Islet of Langerhans (tissue), 1 donor: ENCODE measurements around the gene CYP46A1.

Experiments
- FAIRE-seq: peaks from one replicate; lab custom pipeline; 2011; peaks lifted over from hg19 to GRCh38; lab: Jason Lieb, UNC

The CYP46A1 gene

DNA sequence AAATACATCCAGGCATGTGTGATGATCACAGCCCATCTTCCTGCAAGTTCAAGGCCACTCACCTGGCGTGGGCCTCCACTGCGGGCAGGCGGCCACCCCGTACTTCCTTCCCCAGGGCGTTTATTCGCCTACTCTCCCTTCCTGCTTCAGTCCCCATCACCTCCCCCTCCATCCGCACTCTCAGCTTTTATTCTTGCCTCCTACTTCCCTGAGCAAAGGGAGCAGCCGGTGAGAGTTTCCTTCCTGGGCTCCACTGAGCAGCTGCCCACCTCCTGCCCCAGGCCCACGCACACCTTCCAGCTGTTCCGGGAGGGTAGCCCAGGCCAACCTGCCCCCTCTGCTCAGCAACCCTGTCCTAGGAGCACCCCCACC lies 4.1 kb downstream of the CYP46A1 start:
- no peak for FAIRE-seq

DNA sequence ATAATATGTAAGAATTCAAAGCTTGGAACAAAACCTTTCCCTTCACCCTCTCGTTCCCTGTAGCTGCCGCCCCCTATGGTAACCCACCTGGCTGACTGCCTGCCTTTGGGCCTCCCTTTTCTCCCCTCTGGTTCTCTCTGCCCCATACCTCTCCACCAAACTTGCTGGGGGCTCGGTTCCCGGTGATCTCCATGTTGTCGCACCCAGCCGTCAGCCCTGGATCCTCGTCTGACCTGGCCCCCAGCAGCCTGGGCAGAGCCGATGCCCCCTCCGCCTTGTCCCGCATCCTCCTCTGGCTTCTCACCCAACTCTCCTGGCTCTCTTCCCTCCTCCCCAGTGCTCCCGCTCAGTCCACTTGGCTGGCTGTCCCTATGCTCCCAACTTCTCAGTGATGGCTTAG lies 4.5 kb downstream of the CYP46A1 start:
- no peak for FAIRE-seq

DNA sequence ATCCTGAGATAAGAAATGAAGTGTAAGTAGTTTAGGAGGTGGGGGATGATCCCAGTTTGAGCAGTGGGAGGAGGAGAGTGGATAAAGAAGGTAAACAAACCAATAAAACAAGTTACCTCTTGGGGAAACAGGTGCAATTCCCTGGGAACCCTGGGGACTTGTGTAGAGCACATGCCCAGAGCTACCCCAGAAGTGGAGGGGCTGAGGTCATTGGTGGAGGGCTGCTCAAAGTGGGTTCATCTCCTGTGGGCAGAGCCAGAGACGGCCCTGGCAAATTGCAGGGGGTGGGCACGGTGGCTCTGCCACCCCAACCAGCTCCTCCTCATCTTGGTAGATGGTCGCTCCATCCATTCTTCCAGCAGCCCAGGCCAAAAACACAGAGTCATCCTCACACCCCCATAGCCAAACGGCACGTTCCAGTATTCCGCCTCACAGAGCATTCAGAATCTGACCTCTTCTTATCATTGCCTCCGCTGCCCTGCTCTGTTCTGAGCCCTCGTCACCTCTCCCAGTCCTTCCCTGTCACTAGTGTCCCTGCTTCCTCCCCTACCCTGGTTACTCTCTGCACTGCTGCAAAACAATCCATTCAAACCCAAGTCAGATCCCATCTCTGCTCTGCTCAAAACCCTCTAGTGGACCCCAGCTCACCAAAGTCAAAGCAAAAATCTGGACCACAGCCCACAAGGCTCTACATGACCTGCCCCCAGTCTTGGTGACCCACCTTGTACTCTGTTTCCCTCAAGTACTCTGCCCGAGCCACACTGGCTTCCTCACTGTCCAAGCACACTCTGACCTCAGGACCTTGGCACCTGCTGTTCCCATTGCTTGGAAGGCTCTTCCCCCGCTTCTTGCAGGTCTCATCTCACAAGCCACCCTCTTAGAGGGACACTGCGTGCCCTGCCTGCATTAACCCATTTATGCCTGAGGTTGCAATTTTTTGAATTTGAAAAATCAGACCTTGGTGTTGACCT lies 5.5 kb downstream of the CYP46A1 start:
- no peak for FAIRE-seq

DNA sequence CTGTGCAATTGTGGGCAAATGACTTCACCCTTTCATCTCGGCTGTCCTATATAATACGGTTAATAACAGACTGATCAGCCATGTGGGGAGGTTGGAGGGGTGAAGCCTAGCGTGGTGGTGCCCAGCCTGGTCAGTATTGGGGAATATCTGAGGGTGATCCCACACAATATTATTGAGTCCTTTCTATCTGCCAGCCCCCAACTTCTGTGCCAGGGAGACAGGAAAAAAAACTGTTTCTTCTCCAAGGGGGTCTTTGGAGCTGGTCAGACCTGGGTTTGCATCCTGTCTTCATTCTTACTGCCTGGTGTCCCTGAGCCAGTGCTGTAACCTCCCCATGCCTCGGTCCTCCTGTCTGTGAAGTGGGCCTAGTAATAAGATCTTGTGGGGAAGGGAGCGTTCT lies 6.5 kb downstream of the CYP46A1 start:
- FAIRE-seq = no peak

DNA sequence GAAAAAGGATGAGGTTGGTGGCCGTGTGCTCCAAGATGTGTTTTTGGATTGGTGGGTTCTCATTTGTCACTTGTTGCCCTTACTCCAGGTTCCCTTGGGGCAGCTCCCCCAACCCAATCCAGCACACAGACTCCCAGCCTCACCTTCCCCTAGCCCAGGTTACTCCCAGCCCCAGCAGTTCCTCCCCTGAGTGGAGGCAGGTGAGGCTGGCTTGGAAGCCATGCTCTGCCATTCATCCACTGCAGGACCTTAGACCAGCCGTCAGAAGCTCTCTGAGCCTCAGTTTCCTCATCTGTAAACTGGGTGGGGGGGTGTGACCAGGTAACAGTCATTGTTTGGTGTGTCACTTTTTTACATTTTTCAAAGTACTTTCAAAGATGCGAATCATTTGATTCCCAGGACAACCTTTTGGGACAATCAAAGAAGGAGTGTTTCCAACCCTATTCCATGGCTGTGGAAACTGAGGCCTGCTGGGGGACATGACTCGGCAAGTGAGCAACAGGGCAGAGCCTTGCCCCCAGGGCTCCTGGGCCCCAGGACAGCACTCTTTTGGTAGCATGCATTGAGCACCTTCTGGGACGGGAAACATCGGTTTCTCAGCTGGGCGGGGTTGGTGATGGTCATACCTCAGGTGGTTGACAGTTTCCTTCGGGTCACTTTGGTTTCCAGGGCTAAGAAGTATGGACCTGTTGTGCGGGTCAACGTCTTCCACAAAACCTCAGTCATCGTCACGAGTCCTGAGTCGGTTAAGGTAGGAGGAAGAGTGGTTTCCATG lies 7.2 kb downstream of the CYP46A1 start:
- no peak for FAIRE-seq

DNA sequence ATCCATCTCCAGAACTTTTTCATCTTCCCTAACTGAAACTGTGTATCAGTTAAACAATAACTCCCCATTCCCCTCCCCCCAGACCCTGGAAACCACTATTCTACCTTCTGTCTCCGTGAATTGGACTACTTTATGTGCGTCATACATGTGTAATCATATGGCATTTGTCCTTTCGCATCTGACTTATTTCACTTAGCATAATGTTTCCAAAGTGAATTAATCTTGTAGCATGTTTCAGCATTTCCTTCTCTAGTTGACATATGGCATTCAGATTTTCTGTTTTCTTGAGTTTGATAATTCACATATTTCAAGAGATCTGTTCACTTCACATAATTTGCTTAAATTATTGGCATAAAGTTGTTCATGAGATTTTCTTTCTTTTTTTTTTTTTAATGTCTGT lies 9.8 kb downstream of the CYP46A1 start:
- no peak for FAIRE-seq

DNA sequence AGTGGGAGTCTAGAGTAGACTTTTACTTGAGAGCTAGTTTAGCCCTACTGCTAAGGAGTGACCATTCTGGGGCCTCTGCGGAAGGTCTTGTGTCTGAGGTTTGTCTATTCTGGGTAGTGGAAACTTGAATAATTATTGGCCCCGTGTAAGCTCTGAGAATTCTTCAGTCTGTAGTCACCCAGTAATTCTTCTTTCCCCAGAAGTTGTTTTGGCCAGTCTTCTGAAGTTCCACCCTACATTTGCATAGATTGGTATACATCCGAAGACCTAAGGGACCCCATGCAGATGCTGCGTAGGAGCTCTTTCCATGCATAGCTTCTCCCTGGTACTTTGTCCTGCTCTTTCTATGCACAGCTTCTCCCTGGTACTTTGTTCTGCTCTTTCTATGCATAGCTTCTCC lies 12.8 kb downstream of the CYP46A1 start:
- no peak for FAIRE-seq

DNA sequence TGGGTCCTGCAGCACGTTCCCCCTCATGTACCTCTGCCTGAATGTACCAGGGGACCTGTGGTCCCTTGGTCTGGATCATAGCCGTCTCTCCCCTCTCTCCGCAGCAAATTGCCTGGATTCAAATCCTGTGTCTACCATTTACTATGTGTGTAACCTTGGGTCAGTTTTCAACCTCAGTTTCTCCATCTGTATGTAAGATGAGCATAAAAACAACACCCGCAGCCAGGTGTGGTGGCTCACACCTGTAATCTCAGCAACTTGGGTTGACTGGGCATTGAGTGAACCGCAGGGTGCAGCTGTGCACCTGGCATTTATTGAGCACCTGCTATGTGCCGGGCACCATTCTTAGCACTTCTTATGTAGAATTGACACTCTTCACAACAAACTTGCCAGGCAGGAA lies 14.1 kb downstream of the CYP46A1 start:
- FAIRE-seq = no peak

DNA sequence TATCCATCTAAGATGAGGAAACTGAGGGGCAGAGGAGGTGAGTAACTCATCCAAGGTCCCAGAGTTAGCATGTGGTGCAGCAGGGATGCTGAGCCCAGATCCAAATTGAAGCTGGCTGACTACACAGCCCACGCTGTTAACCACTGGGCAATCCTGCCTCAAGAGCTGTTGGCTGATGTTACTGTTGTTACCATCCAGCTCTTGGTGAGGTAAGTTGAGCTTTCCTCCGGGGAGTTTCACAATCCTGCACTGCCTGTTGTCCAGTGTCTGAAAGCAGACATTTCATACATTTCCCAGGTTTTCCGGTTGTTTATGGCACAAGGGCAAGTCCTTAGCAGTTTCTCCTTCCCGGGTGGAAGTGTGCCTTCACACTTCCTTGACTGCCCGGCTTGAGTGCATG lies 14.5 kb downstream of the CYP46A1 start:
- no peak for FAIRE-seq

DNA sequence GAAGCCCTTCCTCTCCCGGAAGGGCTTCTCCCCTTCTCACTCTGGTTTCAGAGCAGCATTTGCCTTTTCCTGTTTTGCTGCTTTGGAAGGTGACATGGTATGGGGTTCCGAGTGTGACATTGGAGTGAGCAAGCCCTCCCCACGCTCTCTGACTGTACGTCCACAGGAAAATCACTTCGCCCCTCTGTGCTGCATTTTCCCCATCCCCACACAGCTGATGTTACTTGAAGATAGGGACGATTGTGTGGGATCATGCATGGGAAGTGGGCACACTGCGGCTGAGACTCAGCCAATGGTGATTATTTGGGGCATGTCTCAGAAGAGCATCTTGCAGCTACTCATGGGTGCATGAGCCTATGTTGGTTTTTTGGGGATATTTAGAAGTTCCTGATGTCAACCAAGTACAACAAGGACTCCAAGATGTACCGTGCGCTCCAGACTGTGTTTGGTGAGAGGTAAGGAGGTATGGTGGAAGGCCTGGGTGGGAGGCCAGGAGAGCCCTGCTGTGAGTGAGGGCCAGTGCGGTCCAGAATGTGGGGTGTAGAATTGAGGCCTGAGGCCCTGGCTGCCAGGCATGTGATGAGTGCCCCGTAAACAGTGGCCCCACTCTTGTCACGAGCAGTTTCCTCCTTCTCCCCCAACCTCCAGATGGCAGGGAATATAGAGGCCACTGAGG lies 15.1 kb downstream of the CYP46A1 start:
- no peak for FAIRE-seq

DNA sequence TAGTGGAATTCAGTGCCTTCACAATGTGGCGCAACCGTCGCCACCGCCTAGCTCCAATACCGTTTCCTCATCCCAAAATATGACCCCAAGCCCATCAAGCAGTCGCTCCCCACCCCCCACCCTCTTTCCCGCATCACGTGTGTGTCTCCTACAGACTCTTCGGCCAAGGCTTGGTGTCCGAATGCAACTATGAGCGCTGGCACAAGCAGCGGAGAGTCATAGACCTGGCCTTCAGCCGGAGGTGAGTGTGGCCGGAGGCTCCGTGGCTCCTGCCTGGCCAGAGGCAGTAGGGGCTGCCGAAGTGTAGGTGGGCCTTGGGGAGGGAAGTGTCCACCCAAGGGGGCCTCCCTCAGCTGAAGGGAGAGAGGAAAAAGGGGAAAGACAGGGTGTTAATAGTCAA lies 15.8 kb downstream of the CYP46A1 start:
- no peak for FAIRE-seq

DNA sequence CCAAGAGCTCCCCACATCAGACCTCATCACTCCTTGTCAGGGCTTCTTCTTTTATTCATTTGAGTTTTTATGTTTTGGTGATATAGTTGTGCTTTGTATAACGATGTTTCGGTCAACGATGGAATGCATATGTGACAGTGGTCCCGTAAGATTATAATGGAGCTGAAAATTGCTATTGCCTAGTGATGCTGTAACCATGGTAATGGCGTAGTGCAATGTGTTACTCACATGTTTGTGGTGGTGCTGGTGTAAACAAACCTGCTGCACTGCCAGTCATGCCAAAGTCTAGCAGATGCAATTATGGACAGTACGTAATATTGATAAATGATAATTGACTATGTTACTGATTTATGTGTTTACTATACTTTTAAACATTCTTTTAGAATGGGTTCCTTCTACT lies 16.3 kb downstream of the CYP46A1 start:
- no peak for FAIRE-seq

DNA sequence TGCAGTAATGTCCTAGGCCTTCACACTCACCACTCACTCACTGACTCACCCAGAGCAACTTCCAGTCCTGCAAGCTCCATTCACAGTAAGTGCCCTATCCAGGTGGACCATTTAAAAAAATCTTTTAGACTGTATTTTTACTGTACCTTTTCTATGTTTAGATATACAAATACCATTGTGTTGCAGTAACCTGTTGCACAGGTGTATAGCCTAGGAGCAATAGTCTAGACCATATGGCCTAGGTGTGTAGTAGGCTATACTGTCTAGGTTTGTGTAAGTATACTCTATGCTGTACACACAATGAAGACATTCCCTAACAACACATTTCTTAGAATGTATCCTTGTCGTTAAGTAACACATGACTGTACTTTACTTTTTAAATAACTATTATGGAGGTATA lies 17.2 kb downstream of the CYP46A1 start:
- FAIRE-seq = no peak

DNA sequence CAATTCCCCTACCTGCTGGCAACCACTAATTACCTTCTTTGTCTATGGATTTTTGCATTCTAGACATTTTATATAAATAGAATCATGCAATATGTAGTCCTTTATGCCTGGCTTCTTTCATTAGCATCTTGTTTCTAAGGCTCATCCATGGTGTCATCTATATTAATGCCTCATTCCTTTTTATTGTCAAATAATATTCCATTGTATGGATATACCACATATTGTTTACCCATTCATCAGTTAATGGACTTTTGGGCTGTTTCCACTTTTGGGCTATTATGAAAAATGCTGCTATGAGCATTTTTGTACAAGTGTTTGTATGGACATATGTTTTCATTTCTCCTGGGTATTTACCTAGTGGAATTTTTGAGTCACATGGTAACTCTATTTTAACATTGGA lies 18.0 kb downstream of the CYP46A1 start:
- FAIRE-seq = no peak

DNA sequence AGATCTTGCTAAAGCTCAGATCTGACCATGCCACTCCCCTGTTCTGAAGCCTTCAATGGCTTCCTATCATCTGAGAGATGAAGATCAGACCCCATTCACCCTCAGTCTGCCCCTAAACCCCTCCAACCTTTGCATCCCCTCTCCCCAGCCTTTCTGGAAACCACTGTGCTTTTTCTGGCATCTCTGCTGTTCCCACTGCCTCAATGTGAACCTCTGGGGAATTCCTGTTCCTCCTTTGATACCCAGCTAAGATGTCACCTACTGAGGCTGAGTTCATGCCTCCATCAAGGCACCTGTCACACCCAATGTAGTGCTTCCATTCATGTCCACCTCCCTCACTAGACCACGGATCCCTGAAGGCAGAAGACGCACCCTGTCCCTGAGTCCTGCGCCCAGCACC lies 19.3 kb downstream of the CYP46A1 start:
- no peak for FAIRE-seq

DNA sequence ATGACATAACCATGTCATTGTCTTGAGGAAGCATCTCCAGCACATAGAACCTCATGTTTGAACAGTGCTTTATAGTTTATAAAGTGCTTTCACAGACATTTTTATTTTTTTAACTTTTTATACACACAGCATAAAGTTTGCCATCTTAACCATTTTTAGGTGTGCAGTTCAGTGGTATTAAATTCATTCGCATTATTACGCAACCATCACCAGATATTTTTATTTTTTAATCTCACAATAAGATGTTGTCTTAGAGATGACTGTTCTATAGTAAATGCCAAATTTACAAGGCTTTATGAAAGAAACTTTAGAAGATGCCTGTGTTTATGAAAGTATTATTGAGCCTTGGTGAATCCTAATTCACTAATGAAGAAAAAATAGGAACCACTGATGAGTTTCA lies 19.9 kb downstream of the CYP46A1 start:
- FAIRE-seq = no peak

DNA sequence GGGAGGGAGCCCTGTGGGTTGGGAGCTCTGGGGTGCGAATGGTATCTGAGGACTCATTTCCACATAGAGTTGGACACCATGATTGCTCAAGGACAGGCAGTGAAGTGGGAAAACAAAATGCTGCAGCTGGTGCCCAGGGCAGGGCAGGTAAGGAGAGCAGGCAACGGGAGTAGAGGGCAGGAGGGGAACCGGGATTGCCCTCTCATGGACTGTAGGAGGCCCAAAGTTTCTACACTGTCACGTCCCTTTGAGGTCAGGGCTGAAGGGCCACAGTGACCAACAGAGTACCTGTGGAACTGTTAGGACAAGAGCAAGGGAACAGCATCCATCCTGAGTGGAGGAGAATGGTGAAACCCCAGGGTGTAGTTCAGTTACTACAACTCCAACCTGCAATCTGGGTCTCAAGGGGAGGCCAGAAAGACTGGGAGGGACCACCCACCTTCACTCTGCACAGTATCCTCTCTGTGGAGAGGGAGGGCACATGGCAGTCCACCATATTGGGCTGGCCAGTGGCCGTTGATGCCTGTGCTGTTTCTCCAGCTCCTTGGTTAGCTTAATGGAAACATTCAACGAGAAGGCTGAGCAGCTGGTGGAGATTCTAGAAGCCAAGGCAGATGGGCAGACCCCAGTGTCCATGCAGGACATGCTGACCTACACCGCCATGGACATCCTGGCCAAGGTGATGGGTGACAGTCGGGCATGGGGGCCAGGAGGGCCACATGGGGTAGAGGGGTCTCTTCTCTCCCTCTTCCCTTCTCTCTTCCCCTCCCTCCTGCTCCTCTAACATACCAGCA lies 22.2 kb downstream of the CYP46A1 start:
- FAIRE-seq = no peak

DNA sequence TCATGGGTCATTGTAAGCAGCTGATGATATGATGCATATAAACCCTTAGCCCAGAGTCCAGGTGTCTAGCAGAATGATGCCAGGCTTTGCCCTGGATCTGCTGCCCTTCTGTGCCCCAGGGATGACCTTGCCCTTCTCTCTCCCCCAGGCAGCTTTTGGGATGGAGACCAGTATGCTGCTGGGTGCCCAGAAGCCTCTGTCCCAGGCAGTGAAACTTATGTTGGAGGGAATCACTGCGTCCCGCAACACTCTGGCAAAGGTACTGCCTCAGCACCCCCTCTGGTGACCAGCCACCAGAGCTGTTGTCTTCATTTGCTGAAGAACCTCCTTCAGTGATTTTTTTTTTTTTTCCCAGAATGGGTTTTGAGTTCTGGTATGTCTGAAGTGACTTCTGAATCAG lies 23.3 kb downstream of the CYP46A1 start:
- no peak for FAIRE-seq

DNA sequence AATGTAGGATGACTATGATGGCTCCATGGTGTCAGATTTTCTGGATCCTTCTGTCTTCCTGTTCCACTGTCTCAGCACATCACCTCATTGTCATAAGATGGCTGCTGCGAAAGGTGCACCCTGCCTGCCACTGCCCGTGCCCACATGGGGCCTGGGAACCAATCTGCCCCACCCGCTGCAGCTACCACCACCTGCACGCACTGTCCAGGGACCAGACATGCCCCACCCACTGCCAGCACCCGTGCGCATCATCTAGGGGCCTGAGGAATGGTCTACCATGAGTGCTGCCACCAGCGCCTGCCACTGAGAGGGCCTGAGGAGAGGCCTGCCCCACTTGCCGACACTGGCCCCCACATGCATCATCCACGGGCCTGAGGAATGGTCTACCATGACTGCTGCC lies 23.8 kb downstream of the CYP46A1 start:
- FAIRE-seq = no peak

DNA sequence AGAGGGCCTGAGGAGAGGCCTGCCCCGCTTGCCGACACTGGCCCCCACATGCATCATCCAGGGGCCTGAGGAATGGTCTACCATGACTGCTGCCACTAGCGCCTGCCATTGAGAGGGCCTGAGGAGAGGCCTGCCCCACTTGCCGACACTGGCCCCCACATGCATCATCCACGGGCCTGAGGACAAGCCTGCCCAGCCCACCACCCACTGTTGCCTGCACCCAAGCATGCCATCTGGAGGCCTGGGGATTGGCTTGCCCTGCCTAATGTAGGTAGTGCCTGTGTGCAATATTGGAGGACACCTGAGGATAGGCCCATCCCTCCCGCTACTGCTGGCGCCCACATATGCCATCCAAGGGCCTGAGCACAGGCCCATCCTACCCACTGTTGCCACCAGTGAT lies 24.4 kb downstream of the CYP46A1 start:
- no peak for FAIRE-seq

DNA sequence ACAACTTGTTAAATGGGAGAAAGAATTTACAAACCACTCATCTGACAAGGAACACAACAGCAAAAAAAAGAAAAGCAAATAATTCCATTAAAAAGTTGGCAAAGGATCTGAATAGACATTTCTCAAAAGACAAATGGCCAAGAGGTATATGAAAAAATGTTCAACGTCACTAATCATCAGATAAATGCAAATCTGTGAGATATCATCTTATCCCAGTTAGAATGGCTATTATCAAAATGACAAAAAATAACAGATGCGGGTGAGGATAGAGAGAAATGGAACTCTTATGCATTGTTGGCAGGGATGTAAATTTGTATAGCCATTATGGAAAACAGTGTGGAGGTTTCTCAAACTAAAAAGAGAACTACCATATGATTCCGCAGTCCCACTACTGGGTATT lies 29.9 kb downstream of the CYP46A1 start:
- FAIRE-seq = no peak

DNA sequence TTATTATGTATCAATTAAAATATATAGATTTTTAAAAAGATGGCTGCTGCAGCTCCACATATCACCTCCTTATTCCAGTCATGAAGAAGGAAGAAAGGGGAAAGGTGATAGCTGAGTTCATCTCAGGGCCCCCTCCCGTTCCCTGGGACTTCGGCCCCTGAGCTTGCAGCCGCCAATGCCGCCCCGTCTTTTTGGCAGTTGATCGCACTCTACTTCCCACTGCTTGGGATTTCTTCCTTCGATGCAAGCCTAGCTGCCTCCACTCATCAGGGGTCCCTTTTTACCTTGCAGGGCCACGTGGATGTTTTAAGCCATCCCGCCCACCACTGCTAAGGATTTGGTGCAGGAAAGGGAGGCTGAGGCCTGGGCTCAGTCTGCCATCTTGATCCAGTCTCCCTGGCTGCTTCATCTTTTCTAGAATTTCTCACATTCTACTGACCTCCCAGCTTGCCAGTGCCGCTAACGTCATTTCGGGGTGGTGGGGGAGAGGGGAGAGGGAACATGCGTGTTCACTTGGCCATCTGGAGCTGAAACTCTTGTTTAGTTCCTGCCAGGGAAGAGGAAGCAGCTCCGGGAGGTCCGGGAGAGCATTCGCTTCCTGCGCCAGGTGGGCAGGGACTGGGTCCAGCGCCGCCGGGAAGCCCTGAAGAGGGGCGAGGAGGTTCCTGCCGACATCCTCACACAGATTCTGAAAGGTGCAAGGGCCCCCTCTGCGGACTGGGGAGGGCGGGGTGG lies 31.3 kb downstream of the CYP46A1 start:
- FAIRE-seq = no peak
